ENCODE data around the gene ZNF496. TPM values are rescaled to one million over a fixed set of nuclear protein-coding genes. Genes with fewer than 3 reads are reported as not detected.
"Not testable (repeated sequence)": the region's sequence is repeated elsewhere in the genome, so short reads cannot be mapped to it uniquely, and the experiment has no call there.

Gene ZNF496
- total RNA-seq, 1 donor from 2014 or later: 32.1 TPM

DNA sequence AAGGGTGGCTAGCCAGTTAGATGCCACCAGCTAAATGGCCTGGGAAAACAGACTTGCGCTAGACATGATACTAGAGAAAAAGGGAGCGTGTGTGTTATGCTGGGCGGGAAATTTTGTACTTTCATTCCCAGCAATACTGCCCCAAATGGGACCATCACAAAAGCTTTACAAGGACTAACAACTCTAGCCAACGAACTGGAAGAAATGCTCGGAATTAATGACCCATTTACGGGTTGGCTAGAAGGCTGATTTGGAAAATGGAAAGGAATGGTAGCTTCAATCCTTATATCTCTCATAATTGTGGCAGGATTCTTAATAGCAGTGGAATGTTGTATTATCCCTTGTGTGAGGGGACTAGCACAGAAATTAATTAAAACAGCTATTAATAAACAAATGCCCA lies 27.9 kb upstream of the ZNF496 start:
- DNase-seq: no peak

DNA sequence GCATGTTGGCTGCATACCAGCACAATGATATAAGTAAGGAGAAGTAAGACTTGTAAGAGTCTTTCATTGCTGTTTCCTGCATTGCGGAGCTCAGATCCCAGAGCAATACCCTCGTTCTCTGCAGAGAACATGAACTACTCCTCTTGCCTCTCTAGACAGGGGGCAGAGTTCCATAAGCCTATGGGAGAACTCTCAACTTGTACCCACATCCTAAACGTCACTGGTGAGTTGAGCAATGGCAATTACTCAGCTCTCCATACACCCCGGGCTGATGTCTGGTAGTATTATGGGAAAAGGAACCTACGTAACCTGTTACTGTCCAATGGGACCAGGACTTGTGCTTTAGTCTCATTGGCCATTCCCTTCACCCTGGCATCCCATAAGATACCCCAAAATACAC lies 27.3 kb upstream of the ZNF496 start:
- no peak for DNase-seq

DNA sequence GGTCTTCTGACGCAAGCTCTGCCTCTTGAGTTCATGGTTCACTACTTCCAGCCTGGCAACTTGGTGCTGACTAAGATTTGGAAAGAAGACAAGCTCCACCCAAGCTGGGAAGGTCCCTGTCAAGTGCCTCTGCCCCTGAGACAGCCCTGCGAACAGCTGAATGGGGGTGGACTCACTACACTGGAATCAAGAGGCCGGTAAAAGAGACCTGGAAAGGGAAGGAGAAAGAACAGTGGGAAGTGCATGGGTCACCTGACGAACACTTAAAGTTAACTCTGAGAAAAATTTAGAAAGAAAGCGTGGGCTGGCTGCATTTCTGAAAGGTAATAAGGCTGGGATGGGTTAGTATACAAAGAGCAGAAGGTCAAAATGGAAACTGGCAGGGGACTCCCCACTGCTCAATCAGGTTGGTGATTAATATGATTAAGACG lies 26.1 kb upstream of the ZNF496 start:
- DNase-seq: peak; percentile 70

DNA sequence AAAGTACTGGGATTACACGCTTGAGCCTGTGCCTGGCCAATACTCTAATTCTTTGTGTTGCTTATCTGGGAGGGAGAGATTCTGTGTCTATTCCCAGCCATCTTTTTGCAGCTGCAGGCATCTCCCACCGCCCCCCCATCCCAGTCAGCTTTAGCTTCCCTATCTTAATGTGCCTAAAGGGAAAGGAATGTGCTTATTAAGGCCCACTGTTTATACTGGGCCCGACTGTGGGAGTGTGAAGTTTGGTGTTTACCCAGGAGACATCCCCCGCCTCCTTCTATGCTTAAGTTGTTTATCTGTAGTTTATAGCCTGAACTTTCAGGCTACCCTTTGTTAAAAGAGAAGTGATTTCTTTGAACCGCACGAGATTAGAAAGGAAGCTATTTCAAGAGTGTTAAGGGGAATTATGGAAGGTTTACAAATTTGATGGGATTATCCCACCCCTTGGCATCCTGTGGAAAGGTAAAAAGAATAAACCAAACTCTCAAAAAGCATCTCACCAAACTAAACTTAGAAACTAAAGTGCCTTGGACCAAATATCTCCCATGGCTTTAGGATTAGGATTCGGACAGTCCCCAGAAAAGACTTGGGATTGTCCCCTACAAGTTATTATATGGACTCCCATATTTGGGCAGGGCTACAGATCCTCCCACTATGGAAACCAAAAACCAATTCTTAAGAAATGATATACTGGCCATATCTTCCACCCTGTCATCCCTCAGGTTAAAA lies 25.5 kb upstream of the ZNF496 start:
- peak; percentile 37 for DNase-seq

DNA sequence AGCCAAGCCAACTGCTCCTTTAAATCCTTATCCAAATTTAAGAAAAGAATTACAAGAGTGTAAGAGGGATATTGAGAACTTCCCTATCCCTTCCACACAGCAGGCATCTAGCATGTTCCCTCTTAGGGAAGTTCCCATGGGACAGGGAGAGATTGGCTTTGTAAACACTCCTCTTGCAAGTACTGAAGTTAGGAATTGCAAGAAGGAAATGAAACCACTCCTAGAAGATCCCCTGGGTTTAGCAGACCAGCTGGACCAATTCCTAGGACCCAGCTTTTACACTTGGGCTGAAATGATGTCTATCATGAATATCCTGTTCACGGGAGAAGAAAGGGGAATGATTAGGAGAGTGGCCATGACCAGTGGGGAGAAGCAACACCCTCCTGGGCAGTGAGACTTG lies 23.5 kb upstream of the ZNF496 start:
- DNase-seq: not testable (repeated sequence)

DNA sequence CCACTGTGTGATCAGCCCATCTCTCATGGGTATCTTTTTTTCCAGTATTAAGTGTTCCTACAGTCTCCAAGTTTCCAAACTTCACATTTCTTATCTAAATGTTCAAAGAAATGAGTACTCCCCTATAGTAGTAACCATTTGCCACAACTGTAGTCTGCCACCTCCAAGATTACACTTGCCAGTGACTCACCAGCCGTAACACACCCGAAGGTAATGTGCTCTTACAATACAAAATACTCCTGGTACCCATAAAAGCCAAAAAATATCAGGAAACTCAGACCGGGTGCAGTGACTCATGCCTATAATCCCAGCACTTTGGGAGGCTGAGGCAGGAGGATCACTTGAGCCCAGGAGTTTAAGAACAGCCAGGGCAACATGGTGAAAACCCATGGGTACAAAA lies 20.5 kb upstream of the ZNF496 start:
- DNase-seq: no peak

DNA sequence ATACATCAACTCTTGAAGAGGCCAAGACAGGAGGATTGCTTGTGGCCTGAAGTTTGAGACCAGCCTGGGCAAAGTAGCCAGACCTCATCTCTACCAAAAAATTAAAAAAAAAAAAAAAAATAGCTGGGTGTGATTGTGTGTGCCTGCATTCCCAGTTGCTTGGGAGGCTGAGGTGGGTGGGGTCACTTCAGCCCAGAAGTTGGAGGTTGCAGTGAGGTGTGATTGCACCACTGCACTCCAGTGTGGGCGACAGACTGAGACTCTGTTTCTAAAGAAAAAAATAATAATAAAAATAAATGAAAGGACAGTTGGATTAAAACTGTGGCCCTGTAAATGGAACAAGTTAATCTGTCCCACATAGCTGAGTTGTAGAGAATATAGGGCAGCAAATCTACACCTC lies 18.9 kb upstream of the ZNF496 start:
- DNase-seq: no peak

DNA sequence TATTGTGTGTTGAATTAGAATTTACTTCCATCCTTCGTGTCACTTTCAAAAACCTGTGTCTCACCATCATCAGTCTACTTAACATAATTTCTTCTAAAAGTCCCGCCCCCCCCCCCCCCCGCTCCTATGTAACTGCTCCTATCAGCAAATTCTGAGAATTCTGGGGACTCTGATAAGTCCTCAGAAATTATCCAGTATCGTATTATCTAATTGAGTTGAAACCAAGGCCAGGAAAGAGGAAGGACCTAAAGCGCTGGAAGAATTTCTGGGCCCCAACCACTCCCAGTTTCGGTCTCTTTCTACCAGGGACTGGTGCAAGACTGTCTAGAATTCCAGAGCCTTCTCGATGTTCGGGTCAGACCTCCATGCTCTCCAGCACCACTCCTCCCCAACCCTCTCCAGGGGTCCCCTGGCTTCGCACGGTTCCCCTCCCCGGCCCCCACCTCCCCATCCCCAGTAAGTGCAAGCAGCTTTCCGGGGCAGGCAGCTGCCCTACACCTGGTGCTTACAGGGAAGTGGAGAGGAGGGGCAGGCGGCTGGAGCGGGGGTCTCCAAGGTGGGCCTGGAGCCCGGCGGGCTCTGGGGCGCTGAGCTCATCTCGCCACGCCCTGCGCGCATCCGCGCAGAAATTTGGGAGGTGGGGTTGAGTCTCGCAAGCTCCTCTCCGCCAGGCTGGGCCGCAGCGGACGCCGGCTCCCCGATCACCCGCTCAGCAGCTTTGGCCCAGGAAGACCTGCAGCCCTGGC lies 16.0 kb upstream of the ZNF496 start:
- DNase-seq: peak; percentile 31

DNA sequence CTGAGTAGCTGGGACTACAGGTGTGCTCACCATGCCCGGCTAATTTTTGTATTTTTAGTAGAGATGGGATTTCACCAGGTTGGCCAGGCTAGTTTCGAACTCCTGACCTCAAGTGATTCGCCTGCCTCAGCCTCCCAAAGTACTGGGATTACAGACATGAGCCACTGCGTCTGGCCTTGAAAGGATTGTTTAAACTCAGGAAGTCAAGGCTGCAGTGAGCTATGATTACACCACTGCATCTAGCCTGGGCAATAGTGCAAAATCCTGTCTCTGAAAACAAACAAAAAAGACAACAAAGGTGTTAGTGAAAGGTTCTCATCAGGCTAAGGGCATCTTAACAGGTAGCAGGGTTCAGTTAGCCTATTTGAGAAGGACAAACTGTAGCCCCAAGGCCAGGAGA lies 14.2 kb upstream of the ZNF496 start:
- DNase-seq: no peak

DNA sequence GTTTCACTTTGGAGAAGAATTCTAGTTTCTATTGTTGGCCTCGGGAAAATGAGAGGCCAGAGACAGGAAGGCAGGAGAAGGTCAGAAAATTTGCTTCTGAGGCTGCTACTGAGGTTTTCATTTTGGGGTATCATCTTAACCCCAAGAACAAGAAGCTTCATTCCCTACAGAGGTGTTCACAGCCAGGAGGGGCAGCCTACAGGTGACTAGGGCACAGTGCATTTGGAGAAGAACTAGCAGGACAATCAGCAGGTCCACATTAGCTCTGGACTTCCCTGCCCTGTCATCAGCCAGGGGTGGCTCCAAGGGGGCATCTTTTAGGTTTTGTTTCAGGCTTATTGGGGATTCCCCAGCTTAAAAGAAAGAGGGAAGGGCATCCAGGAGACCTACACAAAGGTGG lies 12.1 kb upstream of the ZNF496 start:
- no peak for DNase-seq

DNA sequence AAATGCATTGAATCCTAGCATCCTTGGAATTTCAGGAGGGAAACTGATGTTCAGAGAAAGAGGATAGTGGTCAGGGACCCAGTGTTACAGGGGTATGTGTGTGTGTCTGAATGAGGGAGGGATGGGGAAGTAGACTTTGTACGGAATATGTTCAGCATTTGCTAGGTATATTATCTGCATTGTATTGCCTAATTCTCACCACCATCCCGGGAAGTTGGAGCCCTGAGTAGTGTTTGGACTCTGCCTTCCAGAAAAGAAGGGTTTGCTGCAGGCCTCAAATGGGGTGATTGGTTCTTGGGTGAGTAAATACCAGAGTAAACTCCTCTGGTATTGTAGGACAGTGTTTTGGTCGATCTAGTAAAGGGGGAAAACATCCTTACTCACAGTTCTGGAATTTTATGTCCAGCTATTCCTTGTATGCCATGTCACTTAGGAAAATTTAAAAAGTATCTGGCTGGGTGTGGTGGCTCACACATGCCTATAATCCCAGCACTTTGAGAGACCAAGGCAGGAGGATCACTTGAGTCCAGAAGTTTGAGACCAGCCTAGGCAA lies 7.1 kb upstream of the ZNF496 start:
- no peak for DNase-seq

DNA sequence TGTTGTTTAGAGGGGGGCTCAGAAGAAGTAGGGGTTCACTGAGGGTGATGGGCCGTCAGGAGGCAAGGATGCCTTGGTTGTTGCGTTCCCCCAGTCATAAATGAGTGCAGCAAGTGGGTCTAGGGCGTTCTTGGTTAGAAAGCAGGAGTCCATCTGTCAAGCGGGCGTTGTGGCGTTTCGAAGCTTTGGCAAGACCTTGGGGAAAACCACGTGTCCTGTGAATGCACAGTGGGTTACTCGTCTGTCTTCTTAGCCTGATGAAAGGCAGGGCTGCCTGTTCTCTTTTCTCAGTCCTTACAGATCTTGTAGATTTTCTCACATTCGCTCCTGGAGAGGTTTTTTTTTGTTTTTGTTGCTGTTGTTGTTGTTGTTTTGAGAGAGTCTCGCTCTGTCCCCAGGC lies 6.3 kb upstream of the ZNF496 start:
- DNase-seq: no peak

DNA sequence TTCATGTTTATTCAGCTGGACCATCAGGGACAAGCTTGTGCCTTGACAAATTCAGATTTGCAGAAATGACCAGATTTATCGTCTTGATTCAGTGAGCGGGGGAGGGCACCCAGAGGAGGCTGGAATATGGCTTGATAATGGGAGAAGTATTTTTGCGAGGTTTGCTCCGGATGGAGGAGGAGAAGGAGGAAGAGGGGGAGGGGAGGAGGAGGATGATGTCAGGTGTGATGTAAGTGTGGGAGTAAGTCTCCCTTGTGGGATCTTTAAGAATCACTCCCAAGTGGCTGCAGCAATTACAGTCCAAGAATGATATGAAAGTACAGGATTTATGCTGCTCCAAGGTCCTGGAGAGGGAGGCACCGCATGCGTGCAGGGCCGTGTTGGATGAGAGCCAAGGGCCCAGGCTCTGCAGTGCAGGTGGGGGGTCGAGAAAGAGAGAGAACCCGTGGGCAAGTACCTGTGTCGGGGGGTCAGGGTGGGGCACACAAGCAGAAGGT lies 5.6 kb upstream of the ZNF496 start:
- no peak for DNase-seq

DNA sequence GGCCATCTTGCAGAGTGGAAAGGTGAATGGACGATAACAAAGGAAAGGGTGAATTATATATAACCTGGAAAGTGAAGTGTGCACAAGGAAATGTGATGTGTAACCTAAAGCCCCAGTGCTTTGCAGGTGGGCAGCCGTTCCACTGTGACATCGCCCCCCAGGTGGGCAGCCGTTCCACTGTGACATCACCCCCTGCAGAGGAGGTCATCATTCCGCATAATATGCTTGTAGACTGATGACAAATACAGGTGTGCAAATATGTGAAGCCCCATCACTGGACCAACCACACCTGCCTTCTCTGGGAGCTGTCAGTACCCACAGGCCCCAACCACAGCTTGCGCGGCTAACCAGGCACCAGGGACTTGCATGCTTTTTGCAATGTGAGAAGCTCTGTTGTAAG lies 4.7 kb upstream of the ZNF496 start:
- DNase-seq: no peak

DNA sequence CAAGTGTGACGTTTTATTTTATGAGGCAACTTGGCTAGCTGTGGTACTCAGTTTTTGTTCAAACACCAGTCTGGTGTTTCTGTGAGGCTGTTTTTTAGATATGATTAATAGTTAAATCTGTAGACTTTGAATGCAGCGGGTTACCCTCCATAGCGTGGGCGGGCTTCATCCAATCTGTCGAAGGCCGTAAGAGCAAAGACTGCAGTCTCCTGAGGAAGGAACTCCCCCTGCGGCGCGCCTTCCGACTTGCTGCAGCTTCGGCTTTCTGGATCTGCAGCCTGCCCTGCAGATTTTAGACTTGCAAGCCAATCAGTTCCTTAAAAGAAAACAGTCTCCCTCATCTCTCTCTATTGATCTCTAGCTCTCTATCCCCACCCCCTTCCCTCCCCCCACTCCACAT lies 4.2 kb upstream of the ZNF496 start:
- no peak for DNase-seq

DNA sequence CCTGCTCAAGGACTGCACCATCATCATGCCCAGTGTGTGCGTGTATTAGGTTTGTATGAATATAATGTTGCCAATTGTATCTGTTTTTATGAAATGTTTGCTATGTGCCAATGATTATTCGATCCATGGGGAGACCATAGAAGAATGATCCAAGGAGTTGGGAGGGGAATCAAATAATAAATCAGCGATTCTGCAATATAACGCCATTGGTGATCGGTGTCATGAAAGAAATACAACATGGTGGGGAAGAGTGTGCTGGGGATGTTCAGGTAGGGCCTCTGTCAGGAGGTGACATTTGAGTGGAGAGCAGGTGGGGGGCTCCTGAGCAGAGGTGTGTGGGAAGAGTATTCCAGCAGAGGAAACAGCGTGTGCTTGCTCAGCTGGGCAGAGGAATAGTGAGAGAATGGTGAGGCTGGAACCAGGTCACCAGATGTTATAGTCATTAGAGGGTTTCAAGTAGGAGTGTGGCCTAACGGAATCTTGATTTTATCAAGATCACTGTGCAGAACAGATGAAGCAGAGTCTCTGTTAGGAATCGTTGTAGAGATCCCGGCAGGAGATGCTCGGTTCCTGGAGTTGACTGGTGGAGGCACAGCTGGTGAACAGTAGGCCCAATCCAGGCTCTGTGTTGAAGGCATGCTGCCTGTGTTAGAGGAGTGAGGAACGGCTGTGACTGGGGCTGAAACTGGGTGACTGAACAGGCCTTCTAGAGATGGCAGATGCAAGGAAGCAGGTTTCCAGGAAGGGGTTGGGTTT lies 2.9 kb upstream of the ZNF496 start:
- DNase-seq: no peak

DNA sequence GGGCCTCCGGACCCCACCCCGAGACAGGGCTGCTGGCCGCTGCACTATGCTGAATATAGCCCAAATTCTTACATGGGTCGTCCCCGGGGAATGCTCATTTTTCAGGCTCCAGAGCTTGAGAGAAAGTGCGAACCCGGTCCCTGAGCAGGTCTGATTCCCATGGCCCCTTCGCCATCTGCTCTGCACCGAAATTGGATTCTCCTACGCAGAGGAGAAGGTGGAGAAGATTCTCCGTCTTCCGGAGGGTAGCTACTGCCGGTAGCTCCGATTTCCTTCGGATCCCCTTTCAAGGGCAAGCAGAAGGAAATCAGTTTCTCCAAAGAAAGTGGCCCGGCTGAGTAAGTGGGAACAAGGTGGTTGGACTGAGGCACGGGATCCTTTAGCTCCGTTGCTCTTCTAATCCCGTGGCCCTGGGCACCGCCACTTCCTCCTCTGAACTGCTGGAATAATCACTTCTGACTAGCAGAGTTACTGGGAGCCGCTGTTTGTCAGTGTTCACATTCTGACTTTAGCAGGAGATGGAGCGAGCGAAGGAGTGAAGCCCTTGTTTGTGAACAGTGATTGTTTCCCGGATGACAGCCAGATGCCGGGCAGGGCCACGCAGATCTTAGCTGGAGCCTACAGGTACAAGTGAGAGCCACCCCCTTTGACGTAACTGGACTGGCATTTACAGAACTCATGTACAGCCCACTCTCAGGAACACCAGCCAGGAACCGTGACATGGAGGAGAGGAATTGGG lies 1.1 kb upstream of the ZNF496 start:
- peak; percentile 40 for DNase-seq

DNA sequence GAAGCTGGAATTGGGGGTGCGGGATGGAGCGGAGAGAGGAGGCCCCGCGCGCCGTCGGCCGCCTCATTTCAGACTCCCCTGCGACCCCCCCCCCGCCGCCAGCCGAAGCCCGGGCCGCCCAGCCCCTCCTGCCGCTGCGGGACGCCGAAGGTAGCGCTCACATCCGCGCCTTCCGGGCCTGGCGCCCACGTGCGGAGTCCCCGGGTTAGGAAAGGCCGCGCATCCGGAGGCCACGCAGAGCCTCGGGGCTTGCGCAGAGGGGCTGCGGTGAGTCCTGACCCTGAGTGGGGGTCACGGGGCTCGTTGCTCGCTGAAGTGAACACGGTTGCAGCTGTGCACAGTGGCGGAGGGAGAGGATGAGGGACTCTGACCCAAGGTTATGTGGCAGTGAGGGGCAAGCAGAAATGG lies 552 bp upstream of the ZNF496 start:
- DNase-seq: peak; percentile 67

DNA sequence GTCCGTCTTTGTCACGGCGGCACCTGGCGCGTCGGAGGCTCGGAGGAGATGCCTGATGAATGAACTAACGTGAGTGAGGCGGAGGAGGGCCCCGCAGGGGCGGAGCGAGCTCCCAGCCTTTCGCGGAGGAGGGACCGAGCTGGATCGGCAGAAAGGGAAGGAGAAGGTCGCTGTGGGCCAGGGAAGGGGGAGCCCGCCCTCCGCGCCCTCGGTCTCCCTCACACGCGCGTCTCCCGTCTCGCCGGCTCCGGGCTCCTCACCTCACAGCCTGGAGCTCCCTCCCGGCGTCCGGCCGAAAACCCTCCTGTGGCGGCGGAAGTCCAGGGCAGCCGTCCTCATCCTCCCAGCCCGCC lies 519 bp downstream of the ZNF496 start:
- DNase-seq: peak; percentile 89

DNA sequence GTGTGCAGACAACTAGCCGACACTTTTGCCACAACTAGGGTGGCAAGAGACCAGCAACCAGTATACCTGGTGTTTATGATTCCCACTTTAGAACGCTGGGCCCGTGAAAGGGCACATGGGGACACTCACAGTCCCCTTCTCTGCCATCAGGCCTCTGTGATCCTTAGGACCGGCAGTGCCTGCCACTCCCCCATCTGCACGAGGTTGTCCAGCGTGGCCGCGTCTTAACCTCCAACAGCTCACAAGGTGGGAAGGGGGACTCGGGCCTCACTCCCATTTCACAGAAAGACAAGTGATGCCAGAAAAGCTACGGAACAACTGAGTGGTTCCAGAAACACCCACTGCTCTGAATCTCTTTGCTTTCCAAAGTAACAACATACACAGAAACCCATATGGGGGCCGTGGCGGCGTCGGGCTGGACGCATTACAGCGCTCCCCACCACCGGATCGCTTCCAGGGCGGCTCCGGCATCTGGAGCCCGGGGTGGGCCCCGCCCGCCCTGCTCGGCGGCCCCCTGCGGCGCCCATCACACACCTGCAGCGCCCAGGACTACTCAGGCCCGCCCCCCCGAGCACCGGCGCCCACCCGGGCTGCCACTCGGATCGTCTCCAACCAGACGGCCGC lies 1.0 kb downstream of the ZNF496 start:
- no peak for DNase-seq

DNA sequence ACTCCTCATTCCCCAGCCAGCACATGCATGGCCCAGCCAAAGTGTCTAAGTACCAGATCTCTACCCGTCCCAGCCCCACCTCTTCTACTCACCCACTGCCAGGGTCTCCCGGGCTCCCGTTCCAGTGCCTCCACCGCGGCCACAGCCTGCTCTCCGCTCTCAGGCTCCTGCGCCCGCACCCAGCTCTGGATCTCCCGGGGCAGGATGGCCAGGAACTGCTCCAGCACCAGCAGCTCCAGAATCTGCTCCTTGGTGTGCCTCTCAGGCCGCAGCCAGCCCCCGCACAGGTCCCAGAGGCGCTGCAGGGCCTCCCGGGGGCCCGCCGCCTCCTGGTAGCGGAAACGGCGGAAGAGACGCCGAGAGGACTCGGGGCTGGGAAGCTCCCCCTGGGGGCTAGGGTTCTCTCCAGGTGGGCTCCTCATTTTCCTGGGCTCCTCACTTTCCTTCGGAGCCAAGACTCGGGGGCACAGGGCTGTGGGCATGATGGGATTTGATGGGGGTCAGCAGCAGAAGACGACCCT lies 2.5 kb downstream of the ZNF496 start:
- DNase-seq: no peak

Measured in tongue (tissue), 2 donors.